HFFc6 (cell line): ENCODE measurements around the gene AHNAK. TPM values are rescaled to one million over a fixed set of nuclear protein-coding genes. Genes with fewer than 3 reads are reported as not detected.

ENCODE experiments used
- DNase-seq: peaks from one replicate; pipeline ENCODE4 v3.0.0-alpha.2; 2018
- H3K27ac Mint-ChIP-seq: 2 replicates; pipeline ENCODE4 v1.8.0; 2020; ENCODE audit warnings: mild to moderate bottlenecking, mixed read lengths
- H3K27me3 Mint-ChIP-seq: 2 replicates; pipeline ENCODE4 v1.8.0; 2021; ENCODE audit warnings: mild to moderate bottlenecking, moderate library complexity, mixed read lengths; ENCODE audit not compliant: insufficient read depth
- H3K36me3 Mint-ChIP-seq: 2 replicates; pipeline ENCODE4 v1.8.0; 2021; ENCODE audit warnings: low read depth, mixed read lengths
- H3K4me1 Mint-ChIP-seq: 2 replicates; pipeline ENCODE4 v1.8.0; 2020; ENCODE audit warnings: low read depth, mixed read lengths
- H3K4me3 Mint-ChIP-seq: 2 replicates; pipeline ENCODE4 v1.8.0; 2020; ENCODE audit warnings: mild to moderate bottlenecking, moderate library complexity, mixed read lengths
- H3K9me3 Mint-ChIP-seq: 2 replicates; pipeline ENCODE4 v1.8.0; 2020; ENCODE audit warnings: mild to moderate bottlenecking, mixed read lengths
- total RNA-seq, 6 experiments: library from RNA; stranded (reverse); fragmentation: NEBNext Ultra II Directional; extraction: Animal tissue kit (Norgen Biotek cat#: 25700); gene quantifications; 2 replicates in 1 of 6; 3 replicates in 5 of 6; pipeline ENCODE4 v1.2.3, GENCODE V29; 2021
- TF ChIP-seq, protein P1 (sequence below): fragments of 200-600 bp; sonication (generic); IDR thresholded peaks from 2 replicates; pipeline ENCODE4 v1.5.0; 2021; ENCODE audit warnings: antibody characterized with exemption, mild to moderate bottlenecking

AHNAK gene
- total RNA-seq, 6 experiments from 2014 or later: 426 to 589 (median 452) TPM

GRCh38 chr11:62492586-62492985, 54.0 kb downstream of the AHNAK start:
- no peak for DNase-seq
- no peaks in the 10 kb centered on the region for H3K9me3 Mint-ChIP-seq
- H3K27ac Mint-ChIP-seq: no peak overlapping the region
- H3K4me1 Mint-ChIP-seq: peaks cover 38% of the 10 kb centered on the region
- H3K36me3 Mint-ChIP-seq: no peaks in the 10 kb centered on the region
- TF ChIP-seq, protein P1, sequence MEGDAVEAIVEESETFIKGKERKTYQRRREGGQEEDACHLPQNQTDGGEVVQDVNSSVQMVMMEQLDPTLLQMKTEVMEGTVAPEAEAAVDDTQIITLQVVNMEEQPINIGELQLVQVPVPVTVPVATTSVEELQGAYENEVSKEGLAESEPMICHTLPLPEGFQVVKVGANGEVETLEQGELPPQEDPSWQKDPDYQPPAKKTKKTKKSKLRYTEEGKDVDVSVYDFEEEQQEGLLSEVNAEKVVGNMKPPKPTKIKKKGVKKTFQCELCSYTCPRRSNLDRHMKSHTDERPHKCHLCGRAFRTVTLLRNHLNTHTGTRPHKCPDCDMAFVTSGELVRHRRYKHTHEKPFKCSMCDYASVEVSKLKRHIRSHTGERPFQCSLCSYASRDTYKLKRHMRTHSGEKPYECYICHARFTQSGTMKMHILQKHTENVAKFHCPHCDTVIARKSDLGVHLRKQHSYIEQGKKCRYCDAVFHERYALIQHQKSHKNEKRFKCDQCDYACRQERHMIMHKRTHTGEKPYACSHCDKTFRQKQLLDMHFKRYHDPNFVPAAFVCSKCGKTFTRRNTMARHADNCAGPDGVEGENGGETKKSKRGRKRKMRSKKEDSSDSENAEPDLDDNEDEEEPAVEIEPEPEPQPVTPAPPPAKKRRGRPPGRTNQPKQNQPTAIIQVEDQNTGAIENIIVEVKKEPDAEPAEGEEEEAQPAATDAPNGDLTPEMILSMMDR: no peak
- H3K27me3 Mint-ChIP-seq: peaks cover 2% of the 10 kb centered on the region
- no peak overlapping the region for H3K4me3 Mint-ChIP-seq

GRCh38 chr11:62491571-62492329, 54.9 kb downstream of the AHNAK start:
- DNase-seq: no peak
- H3K9me3 Mint-ChIP-seq: no peaks in the 10 kb centered on the region
- no peak overlapping the region for H3K27ac Mint-ChIP-seq
- H3K4me1 Mint-ChIP-seq: peaks cover 31% of the 10 kb centered on the region
- H3K27me3 Mint-ChIP-seq: peaks cover 2% of the 10 kb centered on the region
- H3K36me3 Mint-ChIP-seq: no peaks in the 10 kb centered on the region
- TF ChIP-seq, protein P1: no peak
- no peak overlapping the region for H3K4me3 Mint-ChIP-seq

GRCh38 chr11:62489204-62489603, 57.4 kb downstream of the AHNAK start:
- DNase-seq: peak; percentile 43
- H3K9me3 Mint-ChIP-seq: no peaks in the 10 kb centered on the region
- peak overlapping the region; percentile 55 for H3K27ac Mint-ChIP-seq
- TF ChIP-seq, protein P1: no peak
- H3K4me1 Mint-ChIP-seq: peaks cover 31% of the 10 kb centered on the region
- no peak overlapping the region for H3K4me3 Mint-ChIP-seq
- no peaks in the 10 kb centered on the region for H3K36me3 Mint-ChIP-seq
- H3K27me3 Mint-ChIP-seq: peaks cover 2% of the 10 kb centered on the region

DNA sequence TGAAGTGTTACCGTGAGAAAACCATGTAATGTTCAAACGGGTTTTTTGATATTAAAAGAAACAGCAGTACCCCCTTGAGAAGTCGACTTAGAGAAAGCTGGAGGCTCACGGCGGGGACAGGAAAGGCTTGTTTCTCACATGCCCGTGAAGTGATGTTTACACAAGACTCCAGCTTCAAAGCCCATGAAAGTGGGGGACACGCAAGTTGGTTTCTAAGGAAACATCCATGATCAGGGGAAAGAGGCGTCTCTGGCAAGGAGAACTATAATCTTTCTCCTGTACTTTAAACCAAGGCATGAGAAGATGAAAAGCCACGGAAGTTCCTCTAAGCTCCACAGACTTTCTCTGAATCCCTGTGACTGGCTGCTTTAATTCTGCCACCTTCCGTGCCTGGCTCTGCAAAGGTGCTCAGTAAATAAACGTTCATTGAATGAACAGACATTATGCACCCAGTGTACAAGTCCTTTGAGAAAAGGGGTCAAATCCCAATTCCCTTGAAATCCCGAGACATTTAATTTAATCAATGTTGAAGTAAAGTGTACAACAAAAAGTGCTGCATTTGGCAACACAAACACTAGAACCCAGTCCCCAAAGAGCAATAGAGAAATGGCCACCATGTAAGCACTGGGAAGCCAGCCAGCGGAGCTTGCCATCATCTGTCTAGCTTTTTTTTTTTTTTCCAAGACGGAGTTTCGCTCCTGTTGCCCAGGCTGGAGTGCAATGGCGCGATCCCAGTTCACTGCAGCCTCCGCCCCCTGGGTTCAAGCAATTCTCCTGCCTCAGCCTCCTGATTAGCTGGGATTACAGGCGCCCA, 58.7 kb downstream of the AHNAK start:
- Mint-ChIP-seq H3K4me3 (no peak overlapping the region), H3K36me3 (no peaks in the 10 kb centered on the region), H3K27ac (no peak overlapping the region), H3K27me3 (peaks cover 2% of the 10 kb centered on the region), H3K4me1 (peaks cover 26% of the 10 kb centered on the region), H3K9me3 (no peaks in the 10 kb centered on the region)
- DNase-seq: no peak
- TF ChIP-seq, protein P1: no peak

DNA sequence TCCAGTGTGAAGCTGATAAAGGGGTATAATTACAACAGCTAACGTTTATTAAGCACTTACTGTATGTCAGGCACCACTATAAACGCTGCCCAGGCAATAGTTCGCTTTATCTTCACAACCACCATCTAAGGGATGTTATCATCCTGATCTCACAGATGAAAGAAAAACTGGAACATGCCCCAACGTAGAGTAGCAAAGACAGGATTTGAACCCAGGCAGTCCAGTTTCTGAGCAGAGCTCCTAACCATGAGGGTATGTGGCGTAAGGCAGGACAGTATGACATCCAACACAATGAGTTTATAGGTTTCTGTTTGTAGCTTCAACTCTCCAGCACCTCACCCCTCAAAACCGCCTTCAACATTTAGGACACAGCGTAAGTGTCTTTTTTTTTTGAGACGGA, 59.5 kb downstream of the AHNAK start:
- Mint-ChIP-seq H3K4me3 (no peak overlapping the region), H3K9me3 (no peaks in the 10 kb centered on the region), H3K4me1 (peaks cover 26% of the 10 kb centered on the region), H3K27me3 (peaks cover 2% of the 10 kb centered on the region), H3K27ac (no peak overlapping the region), H3K36me3 (no peaks in the 10 kb centered on the region)
- no peak for DNase-seq
- TF ChIP-seq, protein P1: no peak
